HG02870 (cell line): ENCODE measurements around the gene NEGR1.

ENCODE experiments used
- ATAC-seq: cut with Tn5 transposase; IDR thresholded peaks from one replicate; pipeline ENCODE4 v1.9.1; 2021; ENCODE audit warnings: mild to moderate bottlenecking, moderate library complexity; ENCODE audit not compliant: unreplicated experiment

NEGR1 gene

GRCh38 chr1:71424536-71424935 lies 857.8 kb downstream of the NEGR1 start:
- ATAC-seq, result no peak

DNA sequence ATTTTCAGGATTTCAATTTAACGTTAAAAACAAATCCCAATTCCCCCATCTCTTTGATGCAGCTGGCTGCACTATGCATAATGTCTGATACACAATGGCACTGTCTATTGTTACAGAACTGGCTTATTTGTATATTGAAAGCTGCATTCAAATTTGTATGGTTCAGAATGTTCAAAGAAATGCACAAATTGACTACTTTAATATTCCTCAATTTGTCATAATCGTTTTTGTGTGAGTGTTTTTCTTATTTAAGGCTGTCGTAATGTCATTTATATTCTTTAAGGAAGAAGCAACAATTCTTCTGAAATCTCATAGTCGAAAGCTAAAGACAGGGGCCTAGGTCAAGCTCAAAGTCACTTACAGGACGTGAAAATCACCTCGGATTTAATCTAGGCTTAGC lies 860.1 kb downstream of the NEGR1 start:
- no peak for ATAC-seq

DNA sequence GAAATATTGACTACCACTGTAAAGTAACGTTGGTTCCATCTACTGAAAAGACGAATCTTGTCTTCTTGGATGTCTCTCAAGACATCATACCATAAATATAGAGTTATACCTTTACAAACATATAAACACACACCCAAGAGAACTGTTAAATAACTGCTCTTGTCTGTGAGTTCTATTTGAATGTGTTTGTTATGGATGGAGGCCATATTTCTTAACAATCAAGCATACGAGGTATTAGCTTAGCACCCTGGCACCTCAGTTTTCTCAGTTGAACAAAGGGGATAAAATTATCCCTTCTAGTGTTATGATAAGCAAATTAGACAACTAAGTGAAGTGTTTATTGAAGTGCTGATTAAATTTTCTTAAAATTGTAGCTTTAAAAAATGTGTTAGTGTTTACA lies 864.9 kb downstream of the NEGR1 start:
- ATAC-seq, result no peak

DNA sequence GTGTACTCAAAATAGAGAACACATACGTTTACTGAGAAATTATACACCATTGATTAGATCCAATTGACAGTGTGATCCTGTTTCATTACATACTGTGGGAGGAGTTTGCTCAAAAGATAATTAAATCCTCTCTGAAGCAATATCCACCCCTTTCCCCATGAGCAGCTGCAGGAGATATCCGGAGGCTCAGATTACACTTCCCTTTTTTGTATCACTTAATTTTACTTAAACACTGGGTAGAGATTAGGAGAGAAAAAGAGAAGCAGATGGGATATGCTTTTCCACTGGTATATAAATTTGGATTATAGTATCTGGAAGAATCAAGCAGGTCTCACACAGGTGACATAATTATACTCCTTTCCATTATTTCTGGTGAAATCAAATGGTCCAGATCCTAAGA lies 868.2 kb downstream of the NEGR1 start:
- no peak for ATAC-seq

GRCh38 chr1:71413441-71414175 lies 868.7 kb downstream of the NEGR1 start:
- no peak for ATAC-seq

DNA sequence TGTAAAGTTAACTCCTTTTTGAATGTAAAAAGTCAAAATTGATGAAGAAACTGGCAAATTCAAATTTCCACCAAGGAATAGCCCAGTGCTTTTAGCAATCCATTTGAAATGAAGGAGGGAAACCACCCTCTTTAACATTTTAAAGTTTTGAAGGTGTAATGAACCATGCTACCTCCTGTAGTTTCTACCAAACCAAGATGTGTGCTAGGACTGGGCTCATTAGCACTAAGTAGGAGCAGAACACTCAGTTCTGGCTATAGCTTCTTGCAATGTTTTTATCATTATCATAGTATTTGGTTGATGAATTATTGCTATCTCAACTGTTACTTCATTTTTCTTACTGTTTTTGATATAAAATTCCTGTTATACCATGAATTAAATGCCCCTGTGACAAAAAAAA lies 882.3 kb downstream of the NEGR1 start:
- ATAC-seq, result no peak

- no peak for ATAC-seq
Measured at GRCh38 chr1:71399594-71399993, 882.7 kb downstream of the NEGR1 start.

DNA sequence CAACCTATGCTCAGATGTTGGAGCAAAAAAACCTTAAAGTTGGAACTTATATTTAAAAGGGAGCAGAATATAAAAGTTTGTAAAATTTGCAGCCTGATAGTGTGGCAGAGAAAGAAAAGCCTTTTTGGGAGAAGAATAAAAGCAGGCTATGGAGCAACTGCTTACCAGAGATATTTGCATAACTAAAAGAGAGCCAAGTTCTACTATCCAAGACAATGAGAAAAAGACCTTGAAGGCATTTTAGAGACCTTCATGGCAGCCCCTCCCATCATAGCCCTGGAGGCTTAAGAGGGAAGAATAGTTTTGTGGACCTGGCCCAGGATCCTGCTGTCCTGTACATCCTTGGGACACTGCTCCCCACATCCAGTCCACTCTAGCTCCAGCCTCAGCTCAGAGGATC lies 889.0 kb downstream of the NEGR1 start:
- no peak for ATAC-seq

- ATAC-seq, result no peak
Measured at GRCh38 chr1:71390518-71390917, 891.8 kb downstream of the NEGR1 start.

GRCh38 chr1:71377886-71378285 lies 904.5 kb downstream of the NEGR1 start:
- ATAC-seq, result no peak

- no peak for ATAC-seq
Measured at GRCh38 chr1:71372496-71372895, 909.8 kb downstream of the NEGR1 start.

- no peak for ATAC-seq
Measured at GRCh38 chr1:71371581-71371980, 910.8 kb downstream of the NEGR1 start.

DNA sequence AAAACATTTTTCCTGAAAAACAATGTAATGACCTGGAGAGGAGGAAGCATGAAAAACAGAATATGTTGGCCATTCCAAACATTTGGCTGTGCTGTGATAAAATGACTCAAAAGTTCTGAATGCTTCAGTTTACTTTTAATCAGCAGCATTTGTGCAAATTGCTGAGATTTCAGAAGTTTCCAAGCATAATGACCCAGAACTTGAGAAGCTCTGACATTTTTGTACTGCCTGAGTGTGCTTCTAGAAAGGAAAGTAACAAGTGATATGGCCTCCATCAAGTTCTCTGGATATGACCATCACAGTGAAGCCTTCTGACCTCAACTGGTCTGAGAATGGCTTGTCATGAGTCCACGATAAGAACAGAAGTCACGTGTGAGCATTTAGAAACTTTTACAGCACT lies 918.1 kb downstream of the NEGR1 start:
- ATAC-seq, result no peak

DNA sequence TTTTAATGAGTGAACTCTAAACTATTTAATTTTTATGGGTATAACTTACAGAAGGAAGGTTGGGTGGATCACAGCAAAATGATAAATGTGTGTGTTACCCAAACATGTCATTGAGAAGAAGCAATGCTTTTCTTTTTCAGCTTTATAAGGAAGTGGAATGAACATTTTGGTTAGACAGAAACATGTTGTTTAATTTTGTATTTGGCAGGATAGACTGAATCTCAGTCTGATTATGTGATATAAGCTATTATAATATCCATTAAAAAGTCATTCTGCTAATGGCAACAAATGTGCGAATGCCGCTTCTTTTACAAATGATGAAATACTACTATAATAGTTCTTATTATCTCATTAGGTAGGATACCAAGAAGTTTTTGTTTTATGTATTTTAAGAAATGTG lies 919.6 kb downstream of the NEGR1 start:
- no peak for ATAC-seq

DNA sequence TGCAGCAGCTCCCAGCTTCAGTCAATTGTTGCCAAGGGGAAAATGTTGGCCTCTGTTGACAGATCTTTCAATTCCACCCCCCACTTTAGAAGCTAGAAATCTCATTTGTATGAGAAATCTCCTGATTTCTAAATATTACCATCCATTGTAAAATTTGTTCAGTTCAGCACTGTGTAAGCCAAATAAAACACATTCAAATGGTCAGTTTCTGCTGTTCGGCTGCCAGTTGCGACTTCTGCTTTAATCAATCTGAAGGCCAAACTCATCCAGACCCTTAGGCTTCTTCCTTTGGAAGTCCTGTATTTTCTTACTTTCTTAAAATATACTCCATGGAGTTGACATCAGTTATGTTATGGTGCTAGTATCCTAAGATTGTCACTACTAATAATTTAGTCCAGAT lies 920.3 kb downstream of the NEGR1 start:
- ATAC-seq, result no peak

DNA sequence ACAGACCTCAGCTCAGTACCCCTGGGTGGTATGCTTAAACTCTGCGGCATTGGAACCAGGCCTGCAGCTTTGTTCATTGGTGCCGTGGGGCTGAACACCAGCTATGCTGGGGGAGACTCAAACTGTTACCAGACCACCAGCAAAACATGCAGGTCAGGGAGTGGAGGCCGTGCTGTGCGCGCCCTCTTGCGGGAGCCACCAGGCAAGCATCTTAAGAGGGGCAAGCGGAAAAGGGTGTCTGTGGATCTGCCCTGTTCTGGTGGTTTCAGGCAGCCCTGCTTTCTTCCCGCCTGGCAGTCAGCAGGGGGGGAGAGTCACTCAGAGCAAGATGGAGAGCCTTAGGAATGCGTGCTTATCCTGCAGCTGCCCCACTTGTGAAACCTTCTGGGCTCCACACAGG lies 924.6 kb downstream of the NEGR1 start:
- ATAC-seq, result no peak

DNA sequence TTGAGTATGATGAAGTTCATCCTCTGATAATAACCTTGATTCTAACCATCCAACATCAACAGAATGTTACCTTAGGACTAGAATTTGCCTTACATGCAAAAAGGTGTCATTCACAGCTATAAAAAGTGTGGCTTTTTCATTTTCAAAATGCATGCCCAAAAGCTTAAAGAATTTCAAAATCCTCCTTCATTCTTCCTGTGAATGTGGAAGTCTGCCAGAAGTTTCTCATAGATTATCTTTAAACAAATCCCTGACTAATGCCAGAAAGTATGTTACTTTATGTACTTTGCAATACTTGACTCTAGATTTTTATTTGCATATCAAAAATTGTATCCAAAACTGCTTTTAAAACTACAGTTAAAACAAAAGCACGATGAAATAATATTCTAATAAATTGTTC lies 930.9 kb downstream of the NEGR1 start:
- ATAC-seq, result no peak

GRCh38 chr1:71350805-71351204 lies 931.5 kb downstream of the NEGR1 start:
- ATAC-seq, result no peak

- ATAC-seq, result no peak
Measured at GRCh38 chr1:71350330-71350729, 932.0 kb downstream of the NEGR1 start.
